HL-60 (cell line): ENCODE data around the gene KCND2.

Experiments used
- GABPA ChIP-seq: IDR thresholded peaks from 2 replicates; pipeline ENCODE4 v1.6.1; 2012; ENCODE audit warnings: low read depth
- POLR2AphosphoS5 ChIP-seq: IDR thresholded peaks from 2 replicates; pipeline ENCODE4 v1.6.1; 2012; ENCODE audit warnings: low read depth
- SPI1 ChIP-seq: IDR thresholded peaks from 2 replicates; pipeline ENCODE4 v1.6.1; 2012; ENCODE audit warnings: low read depth, mild to moderate bottlenecking, borderline replicate concordance
- TF ChIP-seq, protein P1 (sequence below): IDR thresholded peaks from one replicate; pipeline ENCODE4 v1.5.1; 2011; ENCODE audit warnings: low read length, control low read depth, inconsistent platforms; ENCODE audit not compliant: insufficient read depth
- TF ChIP-seq, protein P2 (sequence below): IDR thresholded peaks from 2 replicates; pipeline ENCODE4 v1.6.1; 2012; ENCODE audit warnings: low read depth; ENCODE audit not compliant: insufficient replicate concordance

DNA sequence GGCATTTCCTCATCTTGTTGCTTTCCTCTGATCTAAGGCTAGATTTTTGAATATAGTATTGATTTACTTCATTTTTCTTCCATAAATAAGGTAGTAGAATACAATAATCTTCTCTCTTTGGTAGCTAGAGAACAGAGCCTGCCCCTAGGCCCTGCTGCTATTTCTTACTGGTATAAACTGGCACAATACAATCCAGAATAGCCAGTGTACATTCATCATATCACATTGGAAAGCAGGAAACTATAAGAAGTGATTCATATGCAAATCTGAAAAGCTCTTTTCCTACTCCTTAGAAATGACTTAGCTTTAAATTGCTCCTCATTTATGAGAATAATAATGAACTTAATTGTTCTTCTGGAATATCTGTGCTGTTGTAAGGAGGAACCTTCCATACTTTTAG lies 100.2 kb downstream of the KCND2 start:
- TF ChIP-seq POLR2AphosphoS5 (no peak), GABPA (no peak), SPI1 (no peak)
- TF ChIP-seq, protein P1, sequence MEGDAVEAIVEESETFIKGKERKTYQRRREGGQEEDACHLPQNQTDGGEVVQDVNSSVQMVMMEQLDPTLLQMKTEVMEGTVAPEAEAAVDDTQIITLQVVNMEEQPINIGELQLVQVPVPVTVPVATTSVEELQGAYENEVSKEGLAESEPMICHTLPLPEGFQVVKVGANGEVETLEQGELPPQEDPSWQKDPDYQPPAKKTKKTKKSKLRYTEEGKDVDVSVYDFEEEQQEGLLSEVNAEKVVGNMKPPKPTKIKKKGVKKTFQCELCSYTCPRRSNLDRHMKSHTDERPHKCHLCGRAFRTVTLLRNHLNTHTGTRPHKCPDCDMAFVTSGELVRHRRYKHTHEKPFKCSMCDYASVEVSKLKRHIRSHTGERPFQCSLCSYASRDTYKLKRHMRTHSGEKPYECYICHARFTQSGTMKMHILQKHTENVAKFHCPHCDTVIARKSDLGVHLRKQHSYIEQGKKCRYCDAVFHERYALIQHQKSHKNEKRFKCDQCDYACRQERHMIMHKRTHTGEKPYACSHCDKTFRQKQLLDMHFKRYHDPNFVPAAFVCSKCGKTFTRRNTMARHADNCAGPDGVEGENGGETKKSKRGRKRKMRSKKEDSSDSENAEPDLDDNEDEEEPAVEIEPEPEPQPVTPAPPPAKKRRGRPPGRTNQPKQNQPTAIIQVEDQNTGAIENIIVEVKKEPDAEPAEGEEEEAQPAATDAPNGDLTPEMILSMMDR: no peak
- TF ChIP-seq, protein P2, sequence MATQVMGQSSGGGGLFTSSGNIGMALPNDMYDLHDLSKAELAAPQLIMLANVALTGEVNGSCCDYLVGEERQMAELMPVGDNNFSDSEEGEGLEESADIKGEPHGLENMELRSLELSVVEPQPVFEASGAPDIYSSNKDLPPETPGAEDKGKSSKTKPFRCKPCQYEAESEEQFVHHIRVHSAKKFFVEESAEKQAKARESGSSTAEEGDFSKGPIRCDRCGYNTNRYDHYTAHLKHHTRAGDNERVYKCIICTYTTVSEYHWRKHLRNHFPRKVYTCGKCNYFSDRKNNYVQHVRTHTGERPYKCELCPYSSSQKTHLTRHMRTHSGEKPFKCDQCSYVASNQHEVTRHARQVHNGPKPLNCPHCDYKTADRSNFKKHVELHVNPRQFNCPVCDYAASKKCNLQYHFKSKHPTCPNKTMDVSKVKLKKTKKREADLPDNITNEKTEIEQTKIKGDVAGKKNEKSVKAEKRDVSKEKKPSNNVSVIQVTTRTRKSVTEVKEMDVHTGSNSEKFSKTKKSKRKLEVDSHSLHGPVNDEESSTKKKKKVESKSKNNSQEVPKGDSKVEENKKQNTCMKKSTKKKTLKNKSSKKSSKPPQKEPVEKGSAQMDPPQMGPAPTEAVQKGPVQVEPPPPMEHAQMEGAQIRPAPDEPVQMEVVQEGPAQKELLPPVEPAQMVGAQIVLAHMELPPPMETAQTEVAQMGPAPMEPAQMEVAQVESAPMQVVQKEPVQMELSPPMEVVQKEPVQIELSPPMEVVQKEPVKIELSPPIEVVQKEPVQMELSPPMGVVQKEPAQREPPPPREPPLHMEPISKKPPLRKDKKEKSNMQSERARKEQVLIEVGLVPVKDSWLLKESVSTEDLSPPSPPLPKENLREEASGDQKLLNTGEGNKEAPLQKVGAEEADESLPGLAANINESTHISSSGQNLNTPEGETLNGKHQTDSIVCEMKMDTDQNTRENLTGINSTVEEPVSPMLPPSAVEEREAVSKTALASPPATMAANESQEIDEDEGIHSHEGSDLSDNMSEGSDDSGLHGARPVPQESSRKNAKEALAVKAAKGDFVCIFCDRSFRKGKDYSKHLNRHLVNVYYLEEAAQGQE: no peak
